ENCODE data around the gene MATCAP1.

Gene MATCAP1

GRCh38 chr16:67190448-67191399 lies 7.0 kb upstream of the MATCAP1 start:
- DNase-seq, result no peak

GRCh38 chr16:67190041-67190440 lies 6.3 kb upstream of the MATCAP1 start, which contains the start of gene EXOC3L1:
Gene EXOC3L1, minus strand, starts transcription at chr16:67190136. Its CDS starts 460 bp downstream, at chr16:67189676.
- DNase-seq, result no peak

- DNase-seq, result no peak
Measured at GRCh38 chr16:67188798-67189197, 5.0 kb upstream of the MATCAP1 start.

GRCh38 chr16:67188323-67188722 lies 4.6 kb upstream of the MATCAP1 start:
- no peak for DNase-seq

- no peak for DNase-seq
Measured at GRCh38 chr16:67187175-67187890, 3.6 kb upstream of the MATCAP1 start.

GRCh38 chr16:67186550-67186950 lies 2.8 kb upstream of the MATCAP1 start:
- DNase-seq, result no peak

- DNase-seq, result no peak
Measured at GRCh38 chr16:67185651-67186134, 1.9 kb upstream of the MATCAP1 start.

- peak; percentile 83 for DNase-seq
Measured at GRCh38 chr16:67184995-67185650, 1.4 kb upstream of the MATCAP1 start.

GRCh38 chr16:67184453-67184994 lies 761 bp upstream of the MATCAP1 start:
- DNase-seq, result peak; percentile 18

GRCh38 chr16:67183284-67183626 lies 508 bp downstream of the MATCAP1 start:
- no peak for DNase-seq

- DNase-seq, result no peak
Measured at GRCh38 chr16:67182288-67182687, 1.5 kb downstream of the MATCAP1 start.

- DNase-seq, result no peak
Measured at GRCh38 chr16:67181346-67181745, 2.4 kb downstream of the MATCAP1 start.

GRCh38 chr16:67180166-67180565 lies 3.6 kb downstream of the MATCAP1 start:
- DNase-seq, result no peak

GRCh38 chr16:67179421-67180080 lies 4.2 kb downstream of the MATCAP1 start:
- no peak for DNase-seq

- DNase-seq, result peak; percentile 47
Measured at GRCh38 chr16:67177743-67178699, 5.7 kb downstream of the MATCAP1 start.

GRCh38 chr16:67176662-67177061 lies 7.1 kb downstream of the MATCAP1 start:
- DNase-seq, result no peak

- no peak for DNase-seq
Measured at GRCh38 chr16:67174706-67175231, 9.0 kb downstream of the MATCAP1 start.

GRCh38 chr16:67173808-67174705 lies 9.7 kb downstream of the MATCAP1 start:
- peak; percentile 57 for DNase-seq

- no peak for DNase-seq
Measured at GRCh38 chr16:67173323-67173722, 10.4 kb downstream of the MATCAP1 start.
